GM12878 (cell line): ENCODE data around the gene RCC2.

Experiments used
- TF ChIP-seq, protein P1 (sequence below): IDR thresholded peaks from 2 replicates; pipeline ENCODE4 v1.6.1; 2011; ENCODE audit warnings: low read depth, mild to moderate bottlenecking, low read length, moderate library complexity, borderline replicate concordance; ENCODE audit errors: extremely low read depth
- TF ChIP-seq, protein P2 (sequence below), 3 experiments: IDR thresholded peaks in 2 of 3; conservative IDR thresholded peaks in 1 of 3; 2 replicates each; pipeline ENCODE4 v1.5.1; 2011; ENCODE audit warnings: low read depth in 3 of 3, low read length in 3 of 3, mild to moderate bottlenecking in 3 of 3, control low read depth in 2 of 3, moderate library complexity in 2 of 3, inconsistent platforms in 1 of 3, mixed read lengths in 1 of 3; ENCODE audit not compliant: control insufficient read depth in 2 of 3, insufficient read depth in 1 of 3; ENCODE audit errors: extremely low read depth in 1 of 3

DNA sequence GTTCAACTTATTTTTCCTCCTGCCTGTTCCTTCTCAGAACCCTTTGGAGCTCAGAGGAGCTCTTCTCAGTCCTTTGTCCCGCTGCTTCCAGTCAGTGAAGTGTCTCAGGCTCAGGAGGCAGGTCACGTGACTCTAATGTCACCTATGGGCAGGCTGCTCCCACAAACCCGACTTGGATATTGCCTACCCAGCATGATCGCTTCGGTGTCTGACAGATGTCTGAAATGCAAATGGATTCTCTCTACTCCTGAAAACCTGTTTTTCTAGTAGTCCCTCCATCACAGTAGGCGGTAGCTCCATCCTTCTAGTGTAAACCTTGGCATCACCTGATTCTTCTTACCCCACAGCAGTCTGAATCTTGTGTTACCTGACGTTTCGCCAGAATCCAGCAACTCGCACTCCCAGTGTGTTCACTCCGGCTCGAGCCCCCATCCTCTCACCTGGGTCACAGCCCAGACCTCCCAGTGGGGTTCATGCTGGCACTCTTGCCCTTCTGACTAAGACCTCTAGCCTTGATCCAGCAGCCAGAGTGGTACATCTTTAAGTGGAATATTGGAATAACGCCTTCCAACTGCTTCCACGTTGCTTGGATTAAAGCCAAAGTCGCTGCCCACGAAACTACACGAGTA is 62.0 kb downstream of the RCC2 start:
- TF ChIP-seq, protein P1, sequence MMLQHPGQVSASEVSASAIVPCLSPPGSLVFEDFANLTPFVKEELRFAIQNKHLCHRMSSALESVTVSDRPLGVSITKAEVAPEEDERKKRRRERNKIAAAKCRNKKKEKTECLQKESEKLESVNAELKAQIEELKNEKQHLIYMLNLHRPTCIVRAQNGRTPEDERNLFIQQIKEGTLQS: no peak
- TF ChIP-seq, protein P2, sequence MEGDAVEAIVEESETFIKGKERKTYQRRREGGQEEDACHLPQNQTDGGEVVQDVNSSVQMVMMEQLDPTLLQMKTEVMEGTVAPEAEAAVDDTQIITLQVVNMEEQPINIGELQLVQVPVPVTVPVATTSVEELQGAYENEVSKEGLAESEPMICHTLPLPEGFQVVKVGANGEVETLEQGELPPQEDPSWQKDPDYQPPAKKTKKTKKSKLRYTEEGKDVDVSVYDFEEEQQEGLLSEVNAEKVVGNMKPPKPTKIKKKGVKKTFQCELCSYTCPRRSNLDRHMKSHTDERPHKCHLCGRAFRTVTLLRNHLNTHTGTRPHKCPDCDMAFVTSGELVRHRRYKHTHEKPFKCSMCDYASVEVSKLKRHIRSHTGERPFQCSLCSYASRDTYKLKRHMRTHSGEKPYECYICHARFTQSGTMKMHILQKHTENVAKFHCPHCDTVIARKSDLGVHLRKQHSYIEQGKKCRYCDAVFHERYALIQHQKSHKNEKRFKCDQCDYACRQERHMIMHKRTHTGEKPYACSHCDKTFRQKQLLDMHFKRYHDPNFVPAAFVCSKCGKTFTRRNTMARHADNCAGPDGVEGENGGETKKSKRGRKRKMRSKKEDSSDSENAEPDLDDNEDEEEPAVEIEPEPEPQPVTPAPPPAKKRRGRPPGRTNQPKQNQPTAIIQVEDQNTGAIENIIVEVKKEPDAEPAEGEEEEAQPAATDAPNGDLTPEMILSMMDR (IDR thresholded peaks at IDR 0.05 in 2 of 3, conservative IDR thresholded peaks at IDR 0.05 in 1 of 3; ENCODE audit: control insufficient read depth in 2 of 3, extremely low read depth in 1 of 3, insufficient read depth in 1 of 3, low read depth in 3 of 3, low read length in 3 of 3): no peak
